ENCODE data around the gene MT2A. TPM values are rescaled to one million over a fixed set of nuclear protein-coding genes. Genes with fewer than 3 reads are reported as not detected.
A peak's percentile ranks its signal among the peaks of the same experiment; 100 is the strongest.

Gene MT2A
- total RNA-seq, 1 donor = 33.7 TPM

GRCh38 chr16:56608876-56609462 lies 585 bp downstream of the MT2A start:
- no peak for DNase-seq (ENCODE audit: insufficient read length, low spot score, missing footprints)
- no peak for TF ChIP-seq CTCF (IDR thresholded peaks at IDR 0.05; ENCODE audit: extremely low read depth, low read depth, low read length)

GRCh38 chr16:56609463-56609921 lies 1.1 kb downstream of the MT2A start:
- Histone ChIP-seq H4K20me1 (ENCODE audit: insufficient read depth, low read length) (no peaks in the 10 kb centered on the region), H3K9me3 (ENCODE audit: low read depth, low read length) (no peaks in the 10 kb centered on the region), H3K27me3 (ENCODE audit: insufficient read depth, low read length) (no peaks in the 10 kb centered on the region), H2AFZ (ENCODE audit: low read length) (no peak overlapping the region), H3K4me1 (ENCODE audit: insufficient read depth, low read length) (peaks cover 76% of the 10 kb centered on the region), H3K79me2 (ENCODE audit: insufficient read depth, low read length) (no peaks in the 10 kb centered on the region), H3K36me3 (ENCODE audit: insufficient read depth, low read length) (no peaks in the 10 kb centered on the region), H3K4me3 (ENCODE audit: insufficient read depth, low read length) (peak overlapping the region; percentile 79), H3K4me2 (ENCODE audit: insufficient read depth, low read length) (peak overlapping the region; percentile 83), H3K27ac (ENCODE audit: low read depth, low read length) (peak overlapping the region; percentile 98)
- TF ChIP-seq CTCF (IDR thresholded peaks at IDR 0.05; ENCODE audit: extremely low read depth, low read depth, low read length) = no peak
- peak; percentile 86 for DNase-seq (ENCODE audit: insufficient read length, low spot score, missing footprints)

More at GRCh38 chr16:56608876-56609462, 585 bp downstream of the MT2A start:
- Histone ChIP-seq H2AFZ (ENCODE audit: low read length) (peak overlapping the region; percentile 45), H3K36me3 (ENCODE audit: insufficient read depth, low read length) (no peaks in the 10 kb centered on the region), H3K4me1 (ENCODE audit: insufficient read depth, low read length) (peaks cover 70% of the 10 kb centered on the region), H4K20me1 (ENCODE audit: insufficient read depth, low read length) (no peaks in the 10 kb centered on the region), H3K79me2 (ENCODE audit: insufficient read depth, low read length) (no peaks in the 10 kb centered on the region), H3K27ac (ENCODE audit: low read depth, low read length) (peak overlapping the region; percentile 98), H3K9me3 (ENCODE audit: low read depth, low read length) (no peaks in the 10 kb centered on the region), H3K4me2 (ENCODE audit: insufficient read depth, low read length) (peak overlapping the region; percentile 83), H3K4me3 (ENCODE audit: insufficient read depth, low read length) (peak overlapping the region; percentile 79), H3K27me3 (ENCODE audit: insufficient read depth, low read length) (no peaks in the 10 kb centered on the region)

- peak overlapping the region; percentile 11 for H2AFZ ChIP-seq (ENCODE audit: low read length)
- no peaks in the 10 kb centered on the region for H3K9me3 ChIP-seq (ENCODE audit: low read depth, low read length)
- no peak for TF ChIP-seq CTCF (IDR thresholded peaks at IDR 0.05; ENCODE audit: extremely low read depth, low read depth, low read length)
These were observed 1.7 kb downstream of the MT2A start for GRCh38 chr16:56610017-56610608.

GRCh38 chr16:56610609-56611111 lies 2.3 kb downstream of the MT2A start:
- H3K9me3 ChIP-seq (ENCODE audit: low read depth, low read length) = no peaks in the 10 kb centered on the region
- no peak for DNase-seq (ENCODE audit: insufficient read length, low spot score, missing footprints)
- H3K27ac ChIP-seq (ENCODE audit: low read depth, low read length) = peak overlapping the region; percentile 98
- H3K4me1 ChIP-seq (ENCODE audit: insufficient read depth, low read length) = peaks cover 84% of the 10 kb centered on the region
- no peaks in the 10 kb centered on the region for H4K20me1 ChIP-seq (ENCODE audit: insufficient read depth, low read length)
- H3K79me2 ChIP-seq (ENCODE audit: insufficient read depth, low read length) = no peaks in the 10 kb centered on the region
- H3K4me3 ChIP-seq (ENCODE audit: insufficient read depth, low read length) = peak overlapping the region; percentile 79
- peak overlapping the region; percentile 14 for H2AFZ ChIP-seq (ENCODE audit: low read length)
- H3K4me2 ChIP-seq (ENCODE audit: insufficient read depth, low read length) = peak overlapping the region; percentile 83
- no peaks in the 10 kb centered on the region for H3K36me3 ChIP-seq (ENCODE audit: insufficient read depth, low read length)
- TF ChIP-seq CTCF (IDR thresholded peaks at IDR 0.05; ENCODE audit: extremely low read depth, low read depth, low read length) = no peak
- no peaks in the 10 kb centered on the region for H3K27me3 ChIP-seq (ENCODE audit: insufficient read depth, low read length)

More at GRCh38 chr16:56610017-56610608, 1.7 kb downstream of the MT2A start:
- Histone ChIP-seq H3K4me1 (ENCODE audit: insufficient read depth, low read length) (peaks cover 82% of the 10 kb centered on the region), H3K36me3 (ENCODE audit: insufficient read depth, low read length) (no peaks in the 10 kb centered on the region), H3K79me2 (ENCODE audit: insufficient read depth, low read length) (no peaks in the 10 kb centered on the region), H3K27ac (ENCODE audit: low read depth, low read length) (peak overlapping the region; percentile 98), H3K4me3 (ENCODE audit: insufficient read depth, low read length) (peak overlapping the region; percentile 79), H3K4me2 (ENCODE audit: insufficient read depth, low read length) (peak overlapping the region; percentile 83), H4K20me1 (ENCODE audit: insufficient read depth, low read length) (no peaks in the 10 kb centered on the region), H3K27me3 (ENCODE audit: insufficient read depth, low read length) (no peaks in the 10 kb centered on the region)
- peak; percentile 86 for DNase-seq (ENCODE audit: insufficient read length, low spot score, missing footprints)
